WERI-Rb-1 (cell line): ENCODE results near the gene RALGPS1.

Experiments used
- DNase-seq: peaks from one replicate; pipeline ENCODE4 v3.0.0-alpha.2; 2020
- H3K27ac ChIP-seq: fragments of 250-450 bp; sonication (Bioruptor Pico); 2 replicates; pipeline ENCODE4 v1.5.1; 2020; ENCODE audit warnings: mild to moderate bottlenecking, moderate library complexity
- H3K27me3 ChIP-seq: fragments of 250-450 bp; sonication (Bioruptor Pico); 2 replicates; pipeline ENCODE4 v1.5.1; 2021; ENCODE audit warnings: mild to moderate bottlenecking, low read depth, moderate library complexity; ENCODE audit not compliant: insufficient read depth, severe bottlenecking
- H3K36me3 ChIP-seq: fragments of 250-450 bp; sonication (Bioruptor Pico); 2 replicates; pipeline ENCODE4 v1.5.1; 2020; ENCODE audit warnings: mild to moderate bottlenecking, moderate library complexity
- H3K4me3 ChIP-seq: 2 replicates; pipeline ENCODE4 v1.5.1; 2011; ENCODE audit warnings: low read depth, mild to moderate bottlenecking, control low read depth, low read length
- H3K9me3 ChIP-seq: fragments of 250-450 bp; sonication (Bioruptor Pico); 2 replicates; pipeline ENCODE4 v1.5.1; 2021; ENCODE audit warnings: mild to moderate bottlenecking, moderate library complexity; ENCODE audit not compliant: severe bottlenecking
- CTCF ChIP-seq: IDR thresholded peaks from 2 replicates; pipeline ENCODE4 v1.5.1; 2011; ENCODE audit warnings: low read depth, mild to moderate bottlenecking, control low read depth, inconsistent platforms, low read length

The RALGPS1 gene

GRCh38 chr9:127130661-127131538, 216.3 kb downstream of the RALGPS1 start:
- DNase-seq, result peak; percentile 74
- Histone ChIP-seq H3K36me3 (no peaks in the 10 kb centered on the region), H3K9me3 (no peaks in the 10 kb centered on the region), H3K4me3 (no peak overlapping the region), H3K27me3 (no peaks in the 10 kb centered on the region), H3K27ac (peak overlapping the region; percentile 59)
- no peak for TF ChIP-seq CTCF

- no peaks in the 10 kb centered on the region for H3K27me3 ChIP-seq
- no peaks in the 10 kb centered on the region for H3K9me3 ChIP-seq
- no peak for TF ChIP-seq CTCF
- peak overlapping the region; percentile 59 for H3K27ac ChIP-seq
- no peak overlapping the region for H3K4me3 ChIP-seq
- H3K36me3 ChIP-seq, result no peaks in the 10 kb centered on the region
- DNase-seq, result no peak
These were observed 217.3 kb downstream of the RALGPS1 start for GRCh38 chr9:127131871-127132270.

GRCh38 chr9:127132375-127132774, 217.8 kb downstream of the RALGPS1 start:
- no peak overlapping the region for H3K27ac ChIP-seq

GRCh38 chr9:127132921-127133647, 218.5 kb downstream of the RALGPS1 start:
- no peak overlapping the region for H3K27ac ChIP-seq
- DNase-seq, result no peak
- TF ChIP-seq CTCF, result no peak
- no peaks in the 10 kb centered on the region for H3K27me3 ChIP-seq
- no peaks in the 10 kb centered on the region for H3K36me3 ChIP-seq
- no peaks in the 10 kb centered on the region for H3K9me3 ChIP-seq
- no peak overlapping the region for H3K4me3 ChIP-seq

More at GRCh38 chr9:127132375-127132774, 217.8 kb downstream of the RALGPS1 start:
- no peak for TF ChIP-seq CTCF
- Histone ChIP-seq H3K36me3 (no peaks in the 10 kb centered on the region), H3K9me3 (no peaks in the 10 kb centered on the region), H3K27me3 (no peaks in the 10 kb centered on the region), H3K4me3 (no peak overlapping the region)
- no peak for DNase-seq

GRCh38 chr9:127133739-127134167, 219.2 kb downstream of the RALGPS1 start:
- no peaks in the 10 kb centered on the region for H3K36me3 ChIP-seq
- no peak for TF ChIP-seq CTCF
- no peak overlapping the region for H3K27ac ChIP-seq
- no peaks in the 10 kb centered on the region for H3K27me3 ChIP-seq
- no peak for DNase-seq
- H3K4me3 ChIP-seq, result no peak overlapping the region
- H3K9me3 ChIP-seq, result no peaks in the 10 kb centered on the region
